ENCODE measurements around the gene PARP4.
"Not testable (repeated sequence)": the region's sequence is repeated elsewhere in the genome, so short reads cannot be mapped to it uniquely, and the experiment has no call there.

PARP4 gene

DNA sequence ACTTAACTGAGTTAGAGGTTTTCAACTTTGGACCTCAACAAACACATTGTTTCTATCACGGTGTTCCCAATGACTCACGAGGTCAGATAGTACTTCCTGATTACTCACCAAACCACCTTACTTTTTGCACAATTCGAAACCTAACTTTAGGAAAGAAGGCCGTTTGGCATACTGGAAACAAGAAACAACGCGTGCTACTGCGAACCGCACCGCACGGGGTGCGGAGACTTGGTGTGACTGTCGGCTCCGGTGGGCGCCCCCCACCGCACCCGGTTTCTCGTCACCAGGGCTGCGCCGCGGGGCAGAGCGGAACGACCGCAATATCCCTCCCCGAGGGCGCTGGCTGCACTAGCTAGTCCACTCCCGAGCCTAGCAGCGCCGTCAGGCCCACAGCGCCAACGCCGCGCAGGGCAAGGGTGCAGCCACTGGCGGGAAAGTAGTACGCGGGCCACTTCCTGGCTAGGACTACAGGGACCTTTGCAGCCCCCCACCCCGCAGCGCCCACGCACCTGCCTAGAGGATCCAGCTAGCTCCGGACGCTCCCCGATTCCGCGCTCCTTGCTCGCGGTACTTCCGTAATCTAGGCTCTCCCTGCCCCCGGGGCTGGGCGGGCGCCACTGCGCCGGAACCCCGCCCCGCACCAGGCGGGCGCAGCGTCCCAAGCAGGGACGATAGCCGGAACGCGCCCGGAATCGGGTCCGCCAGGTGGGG is at the start of gene PARP4:
Gene PARP4, minus strand, starts transcription at position 582 of the 711 bp plus-strand sequence. CDS start 9,002 bp downstream, outside the sequence.
- peaks cover 4 to 8% of the 10 kb centered on the region in 2 donors for H3K36me3 ChIP-seq (ENCODE audit: control insufficient read depth in 1 of 2, insufficient read depth in 2 of 2, low read length in 2 of 2)
- peak within 1 kb of the TSS; percentile 82 to 89 for H3K4me3 ChIP-seq (ENCODE audit: low read depth in 1 of 2, low read length in 2 of 2)
- peak within 1 kb of the TSS; percentile 83 to 92 for H3K9ac ChIP-seq (ENCODE audit: low read depth in 1 of 2, low read length in 2 of 2)
- H3K9me3 ChIP-seq (ENCODE audit: control insufficient read depth in 1 of 2, low read length in 2 of 2): no peaks in the 10 kb centered on the region
- peaks cover 0 to 14% of the 10 kb centered on the region in 2 donors for H3K4me1 ChIP-seq (ENCODE audit: control insufficient read depth in 1 of 2, insufficient read depth in 2 of 2, low read length in 2 of 2)
- H3K27ac ChIP-seq (ENCODE audit: low read depth, low read length): peak within 1 kb of the TSS; percentile 96
- no peaks in the 10 kb centered on the region for H3K27me3 ChIP-seq (ENCODE audit: control insufficient read depth in 1 of 2, insufficient read depth in 2 of 2, low read length in 2 of 2)

DNA sequence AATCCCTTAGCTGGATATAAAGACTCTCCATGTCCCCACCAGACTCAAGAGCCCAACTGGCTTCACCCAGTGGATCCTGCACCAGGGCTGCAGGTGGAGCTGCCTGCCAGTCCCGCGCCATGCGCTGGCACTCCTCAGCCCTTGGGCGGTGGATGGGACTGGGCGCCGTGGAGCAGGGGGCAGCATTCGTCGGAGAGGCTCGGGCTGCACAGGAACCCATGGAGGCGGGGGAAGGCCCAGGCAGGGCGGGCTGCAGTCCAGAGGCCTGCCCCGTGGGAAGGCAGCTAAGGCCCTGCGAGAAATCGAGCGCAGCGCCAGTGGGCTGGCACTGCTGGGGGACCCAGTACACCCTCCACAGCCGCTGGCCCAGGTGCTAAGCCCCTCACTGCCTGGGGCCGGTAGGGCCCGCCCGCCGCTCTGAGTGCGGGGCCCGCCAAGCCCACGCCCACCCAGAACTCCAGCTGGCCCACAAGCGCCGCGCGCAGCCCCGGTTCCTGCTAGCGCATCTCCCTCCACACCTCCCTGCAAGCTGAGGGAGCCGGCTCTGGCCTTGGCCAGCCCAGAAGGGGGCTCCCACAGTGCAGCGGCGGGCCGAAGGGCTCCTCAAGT is 48.1 kb upstream of the PARP4 start:
- H3K9me3 ChIP-seq (ENCODE audit: control insufficient read depth in 1 of 2, low read length in 2 of 2); H3K27ac ChIP-seq (ENCODE audit: low read depth, low read length); H3K4me3 ChIP-seq (ENCODE audit: low read depth in 1 of 2, low read length in 2 of 2); H3K36me3 ChIP-seq (ENCODE audit: control insufficient read depth in 1 of 2, insufficient read depth in 2 of 2, low read length in 2 of 2); H3K9ac ChIP-seq (ENCODE audit: low read depth in 1 of 2, low read length in 2 of 2); H3K27me3 ChIP-seq (ENCODE audit: control insufficient read depth in 1 of 2, insufficient read depth in 2 of 2, low read length in 2 of 2); H3K4me1 ChIP-seq (ENCODE audit: control insufficient read depth in 1 of 2, insufficient read depth in 2 of 2, low read length in 2 of 2): not testable (repeated sequence)

DNA sequence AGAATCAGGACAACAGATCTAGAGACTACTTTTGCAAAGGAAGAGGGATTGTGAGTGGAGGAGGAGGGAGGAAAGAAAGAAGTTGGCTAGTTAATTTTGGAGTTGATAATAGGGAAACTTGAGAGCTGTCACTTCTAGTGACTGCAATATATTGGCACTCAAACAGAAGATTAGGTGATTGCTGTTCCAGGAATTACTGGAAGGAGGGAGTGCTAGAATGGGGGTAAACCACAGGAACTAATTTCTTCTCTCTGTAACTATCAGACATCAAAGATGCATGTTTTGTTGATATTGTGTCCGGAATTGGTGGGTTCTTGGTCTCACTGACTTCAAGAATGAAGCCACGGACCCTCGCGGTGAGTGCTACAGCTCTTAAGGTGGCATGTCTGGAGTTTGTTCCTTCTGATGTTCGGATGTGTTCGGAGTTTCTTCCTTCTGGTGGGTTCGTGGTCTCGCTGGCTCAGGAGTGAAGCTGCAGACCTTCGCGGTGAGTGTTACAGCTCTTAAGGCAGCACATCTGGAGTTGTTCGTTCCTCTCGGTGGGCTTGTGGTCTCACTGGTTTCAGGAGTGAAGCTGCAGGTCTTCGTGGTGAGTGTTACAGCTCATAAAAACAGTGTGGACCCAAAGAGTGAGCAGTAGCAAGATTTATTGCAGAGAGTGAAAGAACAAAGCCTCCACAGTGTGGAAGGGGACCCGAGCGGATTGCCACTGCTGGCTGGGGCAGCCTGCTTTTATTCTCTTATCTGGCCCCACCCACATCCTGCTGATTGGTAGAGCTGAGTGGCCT is 47.0 kb upstream of the PARP4 start:
- H3K9ac ChIP-seq (ENCODE audit: low read depth in 1 of 2, low read length in 2 of 2); H3K4me1 ChIP-seq (ENCODE audit: control insufficient read depth in 1 of 2, insufficient read depth in 2 of 2, low read length in 2 of 2); H3K36me3 ChIP-seq (ENCODE audit: control insufficient read depth in 1 of 2, insufficient read depth in 2 of 2, low read length in 2 of 2); H3K4me3 ChIP-seq (ENCODE audit: low read depth in 1 of 2, low read length in 2 of 2); H3K27ac ChIP-seq (ENCODE audit: low read depth, low read length); H3K27me3 ChIP-seq (ENCODE audit: control insufficient read depth in 1 of 2, insufficient read depth in 2 of 2, low read length in 2 of 2); H3K9me3 ChIP-seq (ENCODE audit: control insufficient read depth in 1 of 2, low read length in 2 of 2): not testable (repeated sequence)

DNA sequence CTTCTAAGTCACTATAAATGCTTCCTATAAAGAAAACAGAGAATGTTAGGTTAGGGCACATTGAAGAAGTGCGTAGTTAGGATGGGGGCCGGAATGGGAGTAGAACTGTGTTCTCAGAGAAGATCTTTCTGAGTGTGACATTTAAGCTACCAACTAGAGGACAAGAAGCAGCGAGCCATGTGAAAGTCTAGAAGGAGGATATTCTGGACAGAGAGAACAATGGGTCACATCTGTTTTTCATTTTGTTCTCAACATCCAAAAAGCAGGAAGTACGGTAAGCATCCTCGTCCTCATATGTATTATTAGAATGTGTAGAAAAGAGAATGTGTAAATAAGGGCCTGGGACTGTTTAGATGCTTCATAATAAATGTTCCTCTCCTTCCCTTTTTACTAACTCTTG is 44.5 kb upstream of the PARP4 start:
- Histone ChIP-seq H3K9me3 (ENCODE audit: control insufficient read depth in 1 of 2, low read length in 2 of 2) (no peaks in the 10 kb centered on the region), H3K27me3 (ENCODE audit: control insufficient read depth in 1 of 2, insufficient read depth in 2 of 2, low read length in 2 of 2) (no peaks in the 10 kb centered on the region), H3K36me3 (ENCODE audit: control insufficient read depth in 1 of 2, insufficient read depth in 2 of 2, low read length in 2 of 2) (no peaks in the 10 kb centered on the region), H3K9ac (ENCODE audit: low read depth in 1 of 2, low read length in 2 of 2) (no peak overlapping the region), H3K4me3 (ENCODE audit: low read depth in 1 of 2, low read length in 2 of 2) (no peak overlapping the region), H3K27ac (ENCODE audit: low read depth, low read length) (no peak overlapping the region), H3K4me1 (ENCODE audit: control insufficient read depth in 1 of 2, insufficient read depth in 2 of 2, low read length in 2 of 2) (no peaks in the 10 kb centered on the region)

- not testable (repeated sequence) for H3K36me3 ChIP-seq (ENCODE audit: control insufficient read depth in 1 of 2, insufficient read depth in 2 of 2, low read length in 2 of 2); H3K9me3 ChIP-seq (ENCODE audit: control insufficient read depth in 1 of 2, low read length in 2 of 2); H3K9ac ChIP-seq (ENCODE audit: low read depth in 1 of 2, low read length in 2 of 2); H3K4me3 ChIP-seq (ENCODE audit: low read depth in 1 of 2, low read length in 2 of 2); H3K4me1 ChIP-seq (ENCODE audit: control insufficient read depth in 1 of 2, insufficient read depth in 2 of 2, low read length in 2 of 2); H3K27me3 ChIP-seq (ENCODE audit: control insufficient read depth in 1 of 2, insufficient read depth in 2 of 2, low read length in 2 of 2); H3K27ac ChIP-seq (ENCODE audit: low read depth, low read length)
Observed at GRCh38 chr13:24553892-24554291, 41.3 kb upstream of the PARP4 start.

- not testable (repeated sequence) for H3K36me3 ChIP-seq (ENCODE audit: control insufficient read depth in 1 of 2, insufficient read depth in 2 of 2, low read length in 2 of 2); H3K9me3 ChIP-seq (ENCODE audit: control insufficient read depth in 1 of 2, low read length in 2 of 2); H3K27ac ChIP-seq (ENCODE audit: low read depth, low read length); H3K4me1 ChIP-seq (ENCODE audit: control insufficient read depth in 1 of 2, insufficient read depth in 2 of 2, low read length in 2 of 2); H3K9ac ChIP-seq (ENCODE audit: low read depth in 1 of 2, low read length in 2 of 2)
- Histone ChIP-seq H3K27me3 (ENCODE audit: control insufficient read depth in 1 of 2, insufficient read depth in 2 of 2, low read length in 2 of 2) (peaks cover 10 to 25% of the 10 kb centered on the region in 2 donors), H3K4me3 (ENCODE audit: low read depth in 1 of 2, low read length in 2 of 2) (peak overlapping the region; percentile 29 to 61)
Observed at GRCh38 chr13:24541476-24542352, 29.1 kb upstream of the PARP4 start.

GRCh38 chr13:24541127-24541475 is 28.5 kb upstream of the PARP4 start:
- peak overlapping the region; percentile 29 to 61 for H3K4me3 ChIP-seq (ENCODE audit: low read depth in 1 of 2, low read length in 2 of 2)
- H3K9me3 ChIP-seq (ENCODE audit: control insufficient read depth in 1 of 2, low read length in 2 of 2): no peaks in the 10 kb centered on the region
- no peaks in the 10 kb centered on the region for H3K36me3 ChIP-seq (ENCODE audit: control insufficient read depth in 1 of 2, insufficient read depth in 2 of 2, low read length in 2 of 2)
- H3K27ac ChIP-seq (ENCODE audit: low read depth, low read length): no peak overlapping the region
- H3K4me1 ChIP-seq (ENCODE audit: control insufficient read depth in 1 of 2, insufficient read depth in 2 of 2, low read length in 2 of 2): peaks cover 0 to 6% of the 10 kb centered on the region in 2 donors
- H3K27me3 ChIP-seq (ENCODE audit: control insufficient read depth in 1 of 2, insufficient read depth in 2 of 2, low read length in 2 of 2): peaks cover 10 to 25% of the 10 kb centered on the region in 2 donors
- no peak overlapping the region for H3K9ac ChIP-seq (ENCODE audit: low read depth in 1 of 2, low read length in 2 of 2)

DNA sequence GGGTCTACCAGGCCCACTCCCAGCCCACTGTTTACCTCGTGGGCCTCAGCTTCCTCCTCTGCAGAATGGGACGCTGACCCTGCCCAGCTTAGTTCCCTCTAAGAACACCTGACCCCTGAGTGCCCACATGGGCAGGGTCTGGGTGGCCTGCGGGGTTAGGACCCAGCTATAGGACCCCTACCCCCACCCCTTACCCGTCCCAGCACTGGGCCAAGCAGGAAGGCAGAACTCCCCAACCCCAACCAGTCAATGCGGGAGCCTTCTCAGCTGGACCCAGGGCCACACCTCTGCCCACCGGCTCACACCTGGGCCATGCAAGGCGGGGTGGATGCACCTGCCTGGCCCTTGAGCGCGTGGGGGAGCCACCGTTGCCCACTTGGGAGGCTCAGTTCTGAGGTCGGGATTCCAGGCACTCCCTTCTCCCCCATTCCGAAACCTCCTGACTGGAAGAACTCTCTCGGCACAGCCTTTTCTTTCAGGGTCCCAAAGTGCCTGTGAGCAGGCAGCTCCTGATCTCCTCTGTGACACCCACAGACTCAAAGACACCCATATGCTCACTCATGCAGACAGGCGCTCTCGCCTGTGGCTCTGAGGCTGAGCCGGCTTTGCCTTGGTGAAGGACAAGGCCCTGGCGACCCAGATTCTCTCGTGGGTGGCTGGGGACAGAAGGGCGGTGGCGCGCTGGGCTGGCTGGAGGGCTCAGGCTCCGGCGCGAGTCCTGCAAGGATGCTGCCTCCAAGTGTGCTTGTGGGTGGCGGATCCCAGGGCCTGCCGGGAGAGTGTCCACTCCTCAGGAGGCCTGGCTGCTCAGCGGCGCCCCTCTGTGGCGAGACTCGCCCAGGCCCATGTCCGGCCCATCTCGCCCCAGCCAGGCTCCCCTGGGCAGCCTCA is 27.9 kb upstream of the PARP4 start:
- H3K36me3 ChIP-seq (ENCODE audit: control insufficient read depth in 1 of 2, insufficient read depth in 2 of 2, low read length in 2 of 2): no peaks in the 10 kb centered on the region
- no peak overlapping the region for H3K9ac ChIP-seq (ENCODE audit: low read depth in 1 of 2, low read length in 2 of 2)
- H3K4me3 ChIP-seq (ENCODE audit: low read depth in 1 of 2, low read length in 2 of 2): no peak overlapping the region
- H3K27ac ChIP-seq (ENCODE audit: low read depth, low read length): no peak overlapping the region
- H3K4me1 ChIP-seq (ENCODE audit: control insufficient read depth in 1 of 2, insufficient read depth in 2 of 2, low read length in 2 of 2): peaks cover 0 to 6% of the 10 kb centered on the region in 2 donors
- H3K27me3 ChIP-seq (ENCODE audit: control insufficient read depth in 1 of 2, insufficient read depth in 2 of 2, low read length in 2 of 2): peaks cover 12 to 25% of the 10 kb centered on the region in 2 donors
- no peaks in the 10 kb centered on the region for H3K9me3 ChIP-seq (ENCODE audit: control insufficient read depth in 1 of 2, low read length in 2 of 2)

- Histone ChIP-seq H3K4me1 (ENCODE audit: control insufficient read depth in 1 of 2, insufficient read depth in 2 of 2, low read length in 2 of 2) (peaks cover 0 to 6% of the 10 kb centered on the region in 2 donors), H3K9me3 (ENCODE audit: control insufficient read depth in 1 of 2, low read length in 2 of 2) (no peaks in the 10 kb centered on the region), H3K27ac (ENCODE audit: low read depth, low read length) (no peak overlapping the region), H3K9ac (ENCODE audit: low read depth in 1 of 2, low read length in 2 of 2) (no peak overlapping the region), H3K27me3 (ENCODE audit: control insufficient read depth in 1 of 2, insufficient read depth in 2 of 2, low read length in 2 of 2) (peaks cover 12 to 25% of the 10 kb centered on the region in 2 donors), H3K4me3 (ENCODE audit: low read depth in 1 of 2, low read length in 2 of 2) (no peak overlapping the region), H3K36me3 (ENCODE audit: control insufficient read depth in 1 of 2, insufficient read depth in 2 of 2, low read length in 2 of 2) (no peaks in the 10 kb centered on the region)
Observed at GRCh38 chr13:24539500-24540165, 27.1 kb upstream of the PARP4 start.
